ENCODE results near the gene TXN2.
"Not testable (repeated sequence)": the region's sequence is repeated elsewhere in the genome, so short reads cannot be mapped to it uniquely, and the experiment has no call there.

TXN2 gene

GRCh38 chr22:36454916-36455570 lies 26.4 kb downstream of the TXN2 start:
- peak; percentile 93 for DNase-seq

DNA sequence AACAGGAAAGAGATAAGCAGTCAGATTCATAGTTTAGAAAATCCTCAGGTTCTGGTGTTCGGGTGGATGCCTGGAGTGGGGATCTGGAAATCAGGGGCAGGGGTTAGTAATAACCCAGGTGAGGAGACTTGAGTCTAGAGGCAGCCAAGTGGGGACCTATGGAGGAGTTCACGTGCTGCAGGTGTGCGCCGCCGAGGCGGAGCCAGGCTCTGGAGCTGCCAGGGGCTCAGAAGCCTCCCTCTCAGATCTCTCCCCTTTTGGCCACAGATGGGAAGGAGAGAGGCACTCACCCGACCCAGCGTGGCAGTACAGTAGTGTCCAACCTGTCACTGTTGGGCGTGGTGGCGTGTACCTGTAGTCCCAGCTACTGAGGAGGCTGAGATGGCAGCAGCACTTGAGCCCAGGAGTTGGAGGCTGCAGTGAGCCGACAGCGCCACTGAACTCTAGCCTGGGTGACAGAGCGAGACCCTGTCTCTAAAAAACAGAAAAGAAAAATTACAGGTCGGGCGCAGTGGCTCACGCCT lies 27.5 kb downstream of the TXN2 start:
- no peak for DNase-seq

DNA sequence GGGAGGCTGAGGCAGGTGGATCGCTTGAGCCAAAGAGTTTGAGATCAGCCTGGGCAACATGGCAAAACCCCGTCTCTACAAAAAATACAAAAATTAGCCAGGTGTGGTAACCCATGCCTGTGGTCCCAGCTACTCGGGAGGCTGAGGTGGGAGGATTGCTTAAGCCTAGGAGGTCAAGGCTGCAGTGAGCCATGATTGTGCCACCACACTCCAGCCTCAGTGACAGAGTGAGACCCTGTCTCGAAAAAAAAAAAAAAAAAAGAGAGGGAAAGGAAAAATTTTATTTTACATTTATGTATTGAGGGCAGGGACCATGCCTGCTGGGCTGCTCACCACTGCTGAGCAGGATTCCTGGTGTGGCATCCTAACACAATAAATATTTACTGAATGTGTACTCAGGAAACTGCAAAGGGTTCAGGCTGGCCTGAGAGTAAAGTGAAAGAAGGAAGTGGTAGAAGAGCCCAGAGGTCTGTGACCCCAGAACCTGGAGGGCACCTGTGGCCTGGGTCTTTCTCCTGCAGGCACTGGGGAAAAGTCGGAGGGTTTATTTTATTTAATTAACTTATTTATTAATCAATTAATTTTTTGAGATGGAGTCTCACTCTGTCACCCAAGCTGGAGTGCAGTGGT lies 28.3 kb downstream of the TXN2 start:
- peak; percentile 40 for DNase-seq

DNA sequence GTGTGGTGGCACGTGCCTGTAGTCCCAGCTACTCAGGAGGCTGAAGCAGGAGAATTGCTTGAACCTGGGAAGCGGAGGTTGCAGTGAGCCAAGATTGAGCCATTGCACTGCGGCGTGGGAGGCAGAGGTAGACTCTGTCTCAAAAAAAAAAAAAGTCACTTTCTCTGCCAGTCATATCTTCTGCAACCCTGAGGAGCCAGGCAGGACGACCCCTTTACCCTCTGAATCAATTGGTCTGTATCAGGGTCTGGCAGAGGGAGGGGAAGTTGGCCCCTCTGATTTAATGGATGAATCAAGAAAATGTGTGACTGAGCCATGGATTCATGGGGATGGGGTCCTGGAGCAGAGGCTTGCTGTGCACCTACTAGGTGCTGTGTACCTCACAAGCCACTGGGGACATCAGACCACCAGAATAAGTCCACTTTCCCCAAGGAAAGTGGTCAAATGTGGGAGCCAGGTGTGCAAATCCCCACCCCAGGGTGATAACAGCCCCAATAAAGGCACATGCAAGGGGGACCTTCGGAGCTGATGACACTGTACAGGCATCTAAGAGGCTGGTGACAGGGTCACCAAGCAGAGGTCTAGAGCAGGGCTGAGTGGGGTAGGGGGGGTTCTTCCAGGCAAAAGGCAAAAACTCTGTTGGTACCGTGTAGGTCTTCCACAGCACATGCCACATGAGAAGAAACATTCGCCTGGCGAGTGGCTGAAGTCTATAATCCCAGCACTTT lies 29.0 kb downstream of the TXN2 start:
- DNase-seq, result no peak

DNA sequence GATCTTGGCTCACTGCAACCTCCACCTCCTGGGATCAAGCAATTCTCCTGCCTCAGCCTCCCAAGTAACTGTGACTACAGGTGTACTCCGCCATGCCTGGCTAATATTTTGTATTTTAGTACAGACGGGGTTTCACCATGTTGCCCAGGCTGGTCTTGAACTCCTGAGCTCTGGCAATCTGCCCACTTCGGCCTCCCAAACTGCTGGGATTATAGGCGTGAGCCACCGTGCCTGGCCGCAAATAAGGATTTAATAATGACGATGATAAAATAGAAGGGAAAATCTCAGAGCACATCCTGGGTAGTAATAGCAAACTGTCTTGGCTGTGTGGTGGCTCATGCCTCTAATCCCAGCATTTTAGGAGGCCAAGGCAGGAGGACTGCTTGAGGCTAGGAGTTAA lies 30.5 kb downstream of the TXN2 start:
- not testable (repeated sequence) for DNase-seq

GRCh38 chr22:36449596-36450175 lies 31.8 kb downstream of the TXN2 start:
- DNase-seq, result no peak

GRCh38 chr22:36447632-36448031 lies 33.8 kb downstream of the TXN2 start:
- DNase-seq, result no peak

GRCh38 chr22:36445158-36445668 lies 36.2 kb downstream of the TXN2 start:
- DNase-seq, result no peak

DNA sequence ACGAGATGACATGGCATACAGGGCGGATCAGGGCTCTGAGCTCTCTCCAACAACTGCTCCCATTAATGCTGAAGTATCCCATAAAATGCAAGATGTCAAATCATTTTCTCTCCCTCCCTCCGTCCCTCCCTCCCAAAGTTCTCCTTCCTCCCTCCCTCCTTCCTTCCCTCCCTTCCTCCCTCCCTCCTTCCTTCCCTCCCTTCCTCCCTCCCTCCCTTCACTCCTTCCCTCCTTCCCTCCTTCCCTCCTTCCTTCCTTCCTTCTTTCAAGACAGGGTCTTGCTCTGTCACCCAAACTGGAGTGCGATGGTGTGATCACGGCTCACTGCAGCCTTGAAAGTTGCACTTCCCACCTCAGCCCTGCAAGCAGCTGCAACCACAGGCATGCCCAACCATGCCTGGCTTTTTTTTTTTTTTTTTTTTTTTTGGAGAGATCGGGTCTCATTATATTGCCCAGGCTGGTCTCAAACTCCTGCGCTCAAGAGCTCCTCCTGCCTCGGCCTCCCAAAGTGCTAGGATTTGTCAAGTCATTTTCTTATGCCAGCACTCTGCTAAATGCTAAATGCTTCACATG lies 38.2 kb downstream of the TXN2 start:
- no peak for DNase-seq

- no peak for DNase-seq
Observed at GRCh38 chr22:36442506-36443197, 38.8 kb downstream of the TXN2 start.

DNA sequence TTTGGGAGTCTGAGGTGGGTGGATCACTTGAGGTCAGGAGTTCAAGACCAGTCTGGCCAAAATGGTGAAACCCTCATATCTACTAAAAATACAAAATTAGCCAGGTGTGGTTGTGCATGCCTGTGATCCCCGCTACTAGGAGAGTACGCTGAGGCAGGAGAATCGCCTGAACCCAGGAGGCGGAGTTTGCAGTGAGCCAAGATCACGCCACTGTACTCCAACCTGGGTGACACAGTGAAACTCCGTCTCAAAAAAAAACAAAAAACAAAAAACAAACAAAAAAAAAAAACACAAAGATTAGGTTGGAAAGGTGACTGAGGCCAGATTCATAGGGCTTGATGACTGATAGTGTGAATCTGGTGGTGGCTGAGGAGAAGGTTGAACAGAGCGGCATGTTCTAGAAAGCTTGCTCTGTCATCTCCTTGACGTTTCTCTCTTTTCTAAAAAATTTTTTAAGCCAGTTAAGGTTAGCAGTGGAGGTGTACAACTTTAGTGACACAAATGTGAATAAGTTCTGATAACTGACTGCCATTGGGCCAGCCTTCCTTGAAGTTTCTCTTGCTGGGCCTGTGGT lies 40.9 kb downstream of the TXN2 start:
- DNase-seq, result no peak

DNA sequence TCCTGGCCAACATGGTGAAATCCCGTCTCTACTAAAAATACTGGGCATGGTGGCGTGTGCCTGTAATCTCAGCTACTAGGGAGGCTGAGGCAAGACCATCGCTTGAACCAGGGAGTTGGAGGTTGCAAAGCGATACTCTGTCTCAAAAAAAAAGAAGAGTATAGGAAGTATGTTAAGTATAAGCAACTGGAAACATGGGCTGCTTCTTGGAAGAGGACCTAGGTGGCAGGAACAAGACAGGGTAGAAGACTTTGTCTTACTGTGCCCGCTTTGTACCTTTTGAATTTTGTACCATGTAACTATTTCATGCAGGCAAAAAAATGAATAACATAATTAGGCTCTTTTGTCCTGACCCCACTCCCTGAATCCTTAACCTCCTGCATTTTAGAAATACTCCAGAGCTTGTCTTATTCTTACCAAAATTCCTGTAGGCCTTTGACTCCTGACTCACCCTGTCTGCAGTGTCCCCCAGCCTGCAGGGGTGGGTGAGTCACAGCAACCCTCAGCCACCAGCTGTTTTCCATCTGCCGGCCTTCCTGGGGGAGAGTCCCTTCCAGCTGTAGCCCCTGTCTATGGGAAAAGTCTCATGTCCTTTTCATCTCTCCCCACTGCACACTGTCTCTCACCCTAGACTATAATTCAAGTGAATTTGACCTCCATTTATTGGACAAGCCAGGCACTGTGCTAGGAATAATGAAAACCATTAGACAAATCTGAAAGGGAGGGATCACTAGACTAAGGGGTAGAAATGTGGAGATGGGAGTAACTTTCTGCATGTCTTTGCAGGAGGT lies 41.8 kb downstream of the TXN2 start:
- no peak for DNase-seq

- DNase-seq, result peak; percentile 65
Observed at GRCh38 chr22:36435516-36436415, 45.7 kb downstream of the TXN2 start.

DNA sequence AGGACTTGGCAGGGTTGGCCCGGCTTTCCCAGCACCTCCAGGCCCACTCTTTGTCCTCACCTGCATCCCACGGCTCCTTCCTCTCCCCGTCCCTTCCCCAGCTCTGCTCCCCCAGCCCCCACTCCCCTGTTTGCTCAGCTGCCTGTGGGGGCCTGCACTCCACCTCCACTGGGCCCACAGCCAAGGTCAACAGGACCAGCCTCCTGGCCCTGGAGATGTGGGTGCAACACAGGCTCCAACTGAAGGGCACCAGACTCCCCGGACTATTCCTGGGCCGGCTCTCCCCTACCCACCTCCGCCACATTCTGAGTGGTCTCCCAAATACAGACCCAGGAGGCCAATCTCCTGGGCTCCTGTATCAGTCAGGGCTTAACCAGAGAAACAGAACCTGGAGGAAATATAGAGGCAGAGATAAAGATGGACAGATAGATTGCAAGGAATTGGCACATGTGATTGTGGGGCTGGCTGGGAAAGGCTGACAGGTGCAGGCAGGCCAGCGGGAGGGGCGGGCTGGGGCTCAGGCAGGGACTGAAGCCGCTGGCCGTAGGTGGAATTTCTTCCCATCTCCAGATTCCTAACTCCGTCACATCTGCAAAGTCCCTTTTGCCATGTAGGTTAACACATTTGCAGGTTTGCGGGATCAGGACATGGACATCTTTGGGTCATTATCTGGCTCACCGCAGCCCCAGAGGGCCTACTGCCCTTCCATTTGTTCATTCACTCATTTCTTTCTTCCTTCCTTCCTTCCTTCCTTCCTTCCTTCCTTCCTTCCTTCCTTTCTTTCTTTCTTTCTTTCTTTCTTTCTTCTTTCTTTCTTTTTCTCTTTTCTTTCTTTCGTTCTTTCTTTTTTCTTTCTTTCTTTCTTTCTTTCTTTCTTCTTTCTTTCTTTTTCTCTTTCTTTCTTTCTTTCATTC lies 47.9 kb downstream of the TXN2 start:
- peak; percentile 93 for DNase-seq

DNA sequence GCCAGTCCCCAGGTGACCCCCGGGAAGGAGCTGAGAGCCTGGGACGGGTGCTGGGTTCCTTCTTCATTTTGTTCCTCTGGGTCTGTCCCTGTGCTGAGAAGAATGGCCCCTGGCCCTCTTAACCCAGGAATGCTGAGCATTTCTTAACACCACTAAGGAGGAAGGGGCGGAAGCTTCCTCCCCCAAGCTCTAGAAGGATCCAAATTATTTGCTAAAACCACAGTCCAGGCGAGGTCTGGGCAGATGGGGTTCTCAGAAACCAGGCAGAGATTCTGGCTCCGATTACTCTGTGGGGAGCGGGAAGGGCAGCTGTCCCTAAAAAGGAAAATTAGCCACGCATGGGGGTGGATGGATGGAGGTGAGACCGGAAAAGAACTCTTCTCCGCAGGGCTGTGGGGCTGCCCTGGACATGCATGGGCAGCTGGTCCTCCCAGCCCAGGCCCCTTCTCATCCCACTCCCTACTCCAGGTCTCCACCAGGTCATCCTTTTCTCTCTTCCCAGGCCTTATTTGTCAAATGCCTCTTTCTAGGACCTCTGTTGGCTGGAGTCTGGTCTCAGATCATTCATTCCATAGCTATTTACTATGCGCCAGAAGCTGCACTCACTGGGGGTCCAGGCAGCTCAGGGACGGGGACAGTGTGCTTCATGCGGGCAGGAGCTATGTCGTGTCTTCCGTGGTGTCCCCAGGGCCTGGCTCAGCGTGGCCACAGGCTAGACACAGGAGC lies 48.7 kb downstream of the TXN2 start:
- no peak for DNase-seq

DNA sequence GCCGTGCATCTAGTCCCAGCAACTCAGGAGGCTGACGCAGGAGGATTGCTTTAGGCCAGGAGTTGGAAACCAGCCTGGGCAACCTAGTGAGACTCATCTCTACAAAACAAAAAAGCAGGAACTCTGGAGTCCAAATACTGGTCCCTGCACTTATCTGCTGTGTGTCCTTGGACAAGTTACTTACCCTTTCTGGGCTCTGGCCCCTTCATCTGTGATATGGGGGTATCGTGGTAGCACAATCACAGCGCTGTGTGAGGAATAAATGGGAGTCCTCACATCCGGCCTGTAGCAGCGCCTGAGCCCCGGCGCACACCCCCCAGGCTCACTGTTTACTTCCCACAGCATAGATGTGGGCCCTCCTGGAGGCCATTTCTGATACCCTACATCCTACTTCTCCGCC lies 49.5 kb downstream of the TXN2 start:
- DNase-seq, result no peak

- DNase-seq, result no peak
Observed at GRCh38 chr22:36430863-36431262, 50.6 kb downstream of the TXN2 start.

GRCh38 chr22:36427952-36428351 lies 53.5 kb downstream of the TXN2 start:
- not testable (repeated sequence) for DNase-seq

Measured in DMS153 (cell line).